Caco-2 (cell line): ENCODE measurements around the gene MAST4. TPM values are rescaled to one million over a fixed set of nuclear protein-coding genes. Genes with fewer than 3 reads are reported as not detected.

Experiments
- BruUV-seq: library from RNA; stranded (reverse); fragments of 400-500 nt; replicated peaks from 2 replicates; lab custom pipeline; 2021; lab: Mats Ljungman, UMichigan
- CTCF ChIA-PET: fragments of 300-600 bp; sonication (Branson Sonifier 250); formaldehyde crosslinking; loops from one replicate; lab custom pipeline; 2022; ENCODE audit warnings: antibody characterized with exemption; lab: Charles Lee
- POLR2A ChIA-PET: fragments of 300-600 bp; sonication (Branson Sonifier 250); formaldehyde crosslinking; loops from one replicate; lab custom pipeline; 2022; ENCODE audit warnings: antibody characterized with exemption; lab: Charles Lee
- DNase-seq, 2 experiments: peaks; one replicate each; pipeline versions ENCODE4 v3.0.0 to v3.0.0-alpha.2; 2020 to 2022
- H3K27me3 ChIP-seq: replicated peaks from 2 replicates; pipeline ENCODE4 v1.6.0; 2011; ENCODE audit warnings: low read length; ENCODE audit not compliant: control insufficient read depth, insufficient read depth
- H3K36me3 ChIP-seq: 2 replicates; pipeline ENCODE4 v1.5.1; 2011; ENCODE audit warnings: low read length; ENCODE audit not compliant: control insufficient read depth, insufficient read depth
- H3K4me1 ChIP-seq: fragments of 250-450 bp; sonication (Bioruptor Pico); 2 replicates; pipeline ENCODE4 v1.5.1; 2020; ENCODE audit warnings: mild to moderate bottlenecking
- H3K4me3 ChIP-seq: 2 replicates; pipeline ENCODE4 v1.5.1; 2011; ENCODE audit warnings: low read depth, mild to moderate bottlenecking, control low read depth, low read length
- H3K9me3 ChIP-seq: fragments of 250-450 bp; sonication (Bioruptor Pico); 2 replicates; pipeline ENCODE4 v1.5.1; 2020; ENCODE audit warnings: mild to moderate bottlenecking, moderate library complexity
- H3K27ac Mint-ChIP-seq: one replicate; pipeline ENCODE4 v1.8.0; 2022; ENCODE audit warnings: mixed read lengths; ENCODE audit not compliant: unreplicated experiment
- H3K27me3 Mint-ChIP-seq: one replicate; pipeline ENCODE4 v1.8.0; 2022; ENCODE audit warnings: mixed read lengths; ENCODE audit not compliant: insufficient read depth, unreplicated experiment
- H3K36me3 Mint-ChIP-seq: one replicate; pipeline ENCODE4 v1.8.0; 2022; ENCODE audit warnings: mild to moderate bottlenecking, mixed read lengths; ENCODE audit not compliant: insufficient read depth, unreplicated experiment
- H3K4me1 Mint-ChIP-seq: one replicate; pipeline ENCODE4 v1.8.0; 2022; ENCODE audit warnings: low read depth, mixed read lengths; ENCODE audit not compliant: unreplicated experiment
- H3K4me3 Mint-ChIP-seq: one replicate; pipeline ENCODE4 v1.8.0; 2022; ENCODE audit warnings: mild to moderate bottlenecking, moderate library complexity, mixed read lengths; ENCODE audit not compliant: unreplicated experiment
- H3K9me3 Mint-ChIP-seq: one replicate; pipeline ENCODE4 v1.8.0; 2022; ENCODE audit warnings: mixed read lengths; ENCODE audit not compliant: unreplicated experiment
- CTCF ChIP-seq, 2 experiments: fragments of 200-600 bp in 1 of 2; IDR thresholded peaks; 1 replicate in 1 of 2; 2 replicates in 1 of 2; pipeline versions ENCODE4 v1.5.1 to v1.8.0; 2011 to 2022; ENCODE audit warnings: antibody characterized with exemption in 1 of 2, control low read depth in 1 of 2, inconsistent platforms in 1 of 2, low read depth in 1 of 2, low read length in 1 of 2, mild to moderate bottlenecking in 1 of 2, moderate library complexity in 1 of 2; ENCODE audit not compliant: insufficient read depth in 1 of 2, severe bottlenecking in 1 of 2, unreplicated experiment in 1 of 2
- intact Hi-C: fragments of 100-400 bp; cut with micrococcal nuclease; formaldehyde crosslinking; loops from one replicate; pipeline ENCODE4 v1.10.0; 2022; ENCODE audit not compliant: unreplicated experiment
- total RNA-seq: library from RNA; stranded (reverse); gene quantifications from 2 replicates; pipeline ENCODE4 v1.2.3, GENCODE V29; 2022

MAST4 gene
- total RNA-seq, 1 experiment from 2014 or later: 17.8 TPM

- Histone ChIP-seq H3K4me1 (no peaks in the 10 kb centered on the region), H3K9me3 (peaks cover 5% of the 10 kb centered on the region; the same call in 1 of the 2 replicates), H3K4me3 (no peak overlapping the region), H3K27me3 (no peaks in the 10 kb centered on the region), H3K36me3 (no peaks in the 10 kb centered on the region)
- POLR2A ChIA-PET: no interaction called here
- H3K36me3 Mint-ChIP-seq: no peaks in the 10 kb centered on the region
- no peak for TF ChIP-seq CTCF (IDR thresholded peaks at IDR 0.05; ENCODE audit: insufficient read depth in 1 of 2, low read depth in 1 of 2, low read length in 1 of 2, severe bottlenecking in 1 of 2, unreplicated experiment in 1 of 2)
- BruUV-seq: no TSS peak
- no peaks in the 10 kb centered on the region for H3K27me3 Mint-ChIP-seq
- H3K4me3 Mint-ChIP-seq: no peak overlapping the region
- intact Hi-C loops: no loop called here
- H3K4me1 Mint-ChIP-seq: peaks cover 11% of the 10 kb centered on the region
- no peak for DNase-seq
- CTCF ChIA-PET: no interaction called here
- peaks cover 12% of the 10 kb centered on the region for H3K9me3 Mint-ChIP-seq
- H3K27ac Mint-ChIP-seq: no peak overlapping the region
These were observed 606.6 kb downstream of the MAST4 start for GRCh38 chr5:67202828-67203227.

GRCh38 chr5:67203701-67204074 lies 607.5 kb downstream of the MAST4 start:
- Histone ChIP-seq H3K27me3 (no peaks in the 10 kb centered on the region), H3K4me1 (no peaks in the 10 kb centered on the region), H3K9me3 (peaks cover 5% of the 10 kb centered on the region; the same call in 1 of the 2 replicates), H3K36me3 (no peaks in the 10 kb centered on the region), H3K4me3 (no peak overlapping the region)
- BruUV-seq: no TSS peak
- ChIA-PET CTCF (no interaction called here), POLR2A (no interaction called here)
- no peak for DNase-seq
- Mint-ChIP-seq H3K27ac (no peak overlapping the region), H3K4me1 (peaks cover 11% of the 10 kb centered on the region), H3K27me3 (no peaks in the 10 kb centered on the region), H3K36me3 (no peaks in the 10 kb centered on the region), H3K4me3 (no peak overlapping the region), H3K9me3 (peaks cover 12% of the 10 kb centered on the region)
- TF ChIP-seq CTCF (IDR thresholded peaks at IDR 0.05; ENCODE audit: insufficient read depth in 1 of 2, low read depth in 1 of 2, low read length in 1 of 2, severe bottlenecking in 1 of 2, unreplicated experiment in 1 of 2): no peak
- intact Hi-C loops: no loop called here

GRCh38 chr5:67204821-67205220 lies 608.6 kb downstream of the MAST4 start:
- ChIA-PET CTCF (no interaction called here), POLR2A (no interaction called here)
- intact Hi-C loops: loop anchor here (5.0 kb wide), 1 partner anchor 218 kb away; no protein-coding TSS in a partner anchor
- no peak overlapping the region for H3K4me3 Mint-ChIP-seq
- no peaks in the 10 kb centered on the region for H3K36me3 ChIP-seq
- H3K27ac Mint-ChIP-seq: no peak overlapping the region
- peaks cover 5% of the 10 kb centered on the region; the same call in 1 of the 2 replicates for H3K9me3 ChIP-seq
- no peak overlapping the region for H3K4me3 ChIP-seq
- H3K36me3 Mint-ChIP-seq: no peaks in the 10 kb centered on the region
- H3K9me3 Mint-ChIP-seq: peaks cover 12% of the 10 kb centered on the region
- BruUV-seq: no TSS peak
- no peak for DNase-seq
- H3K4me1 Mint-ChIP-seq: peaks cover 11% of the 10 kb centered on the region
- no peaks in the 10 kb centered on the region for H3K4me1 ChIP-seq
- TF ChIP-seq CTCF (IDR thresholded peaks at IDR 0.05; ENCODE audit: insufficient read depth in 1 of 2, low read depth in 1 of 2, low read length in 1 of 2, severe bottlenecking in 1 of 2, unreplicated experiment in 1 of 2): no peak
- no peaks in the 10 kb centered on the region for H3K27me3 Mint-ChIP-seq
- no peaks in the 10 kb centered on the region for H3K27me3 ChIP-seq
